Karpas-422 (cell line): ENCODE measurements around the gene CHMP4B. TPM values are rescaled to one million over a fixed set of nuclear protein-coding genes. Genes with fewer than 3 reads are reported as not detected.

ENCODE experiments used
- DNase-seq: peaks from one replicate; pipeline ENCODE4 v3.0.0-alpha.2; 2015
- H2AFZ ChIP-seq: fragments of 200-600 bp; sonication (generic); 2 replicates; pipeline ENCODE4 v1.6.1; 2014; ENCODE audit warnings: antibody characterized with exemption, low read length, mixed read lengths
- H3K27ac ChIP-seq: fragments of 200-600 bp; sonication (generic); 2 replicates; pipeline ENCODE4 v1.5.1; 2014; ENCODE audit warnings: mild to moderate bottlenecking, low read length, moderate library complexity
- H3K27me3 ChIP-seq: fragments of 200-600 bp; sonication (generic); 2 replicates; pipeline ENCODE4 v1.6.1; 2014; ENCODE audit warnings: low read length, mixed read lengths
- H3K36me3 ChIP-seq: fragments of 200-600 bp; sonication (generic); 2 replicates; pipeline ENCODE4 v1.6.1; 2014; ENCODE audit warnings: low read length, mixed read lengths; ENCODE audit not compliant: insufficient read depth
- H3K4me1 ChIP-seq: fragments of 200-600 bp; sonication (generic); 2 replicates; pipeline ENCODE4 v1.6.1; 2014; ENCODE audit warnings: mild to moderate bottlenecking, low read length, mixed read lengths
- H3K4me2 ChIP-seq: fragments of 200-600 bp; sonication (generic); 2 replicates; pipeline ENCODE4 v1.6.1; 2014; ENCODE audit warnings: low read length, low read depth, mild to moderate bottlenecking; ENCODE audit not compliant: poor library complexity, severe bottlenecking
- H3K4me3 ChIP-seq: fragments of 200-600 bp; sonication (generic); 2 replicates; pipeline ENCODE4 v1.5.1; 2014; ENCODE audit warnings: mild to moderate bottlenecking, antibody characterized with exemption, low read length, mixed read lengths
- H3K79me2 ChIP-seq: fragments of 200-600 bp; sonication (generic); 2 replicates; pipeline ENCODE4 v1.6.1; 2014; ENCODE audit warnings: mild to moderate bottlenecking, low read length, mixed read lengths
- H3K9ac ChIP-seq: fragments of 200-600 bp; sonication (generic); 2 replicates; pipeline ENCODE4 v1.6.0; 2014; ENCODE audit warnings: low read length
- H3K9me2 ChIP-seq: fragments of 200-600 bp; sonication (generic), shearing (Covaris generic); replicated peaks from 2 replicates; pipeline ENCODE4 v1.6.0; 2014; ENCODE audit warnings: mild to moderate bottlenecking, low read length, moderate library complexity; ENCODE audit not compliant: insufficient read depth
- H3K9me3 ChIP-seq: fragments of 300-700, 200-600 bp; sonication (generic); 2 replicates; pipeline ENCODE4 v1.6.1; 2014; ENCODE audit warnings: low read length, mixed read lengths
- H4K20me1 ChIP-seq: fragments of 200-600 bp; sonication (generic); 2 replicates; pipeline ENCODE4 v1.6.1; 2014; ENCODE audit warnings: mild to moderate bottlenecking, antibody characterized with exemption, low read length, low read depth; ENCODE audit not compliant: insufficient read depth
- total RNA-seq: library from RNA; depleted of rRNA; stranded (reverse); fragments of >200 nt; shearing (Covaris generic); gene quantifications from 2 replicates; pipeline ENCODE4 v1.2.3, GENCODE V29; 2014; ENCODE audit warnings: low replicate concordance; rRNA removed

CHMP4B gene, protein sequence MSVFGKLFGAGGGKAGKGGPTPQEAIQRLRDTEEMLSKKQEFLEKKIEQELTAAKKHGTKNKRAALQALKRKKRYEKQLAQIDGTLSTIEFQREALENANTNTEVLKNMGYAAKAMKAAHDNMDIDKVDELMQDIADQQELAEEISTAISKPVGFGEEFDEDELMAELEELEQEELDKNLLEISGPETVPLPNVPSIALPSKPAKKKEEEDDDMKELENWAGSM
- total RNA-seq: 33.8 and 45.5 TPM in 2 replicates

DNA sequence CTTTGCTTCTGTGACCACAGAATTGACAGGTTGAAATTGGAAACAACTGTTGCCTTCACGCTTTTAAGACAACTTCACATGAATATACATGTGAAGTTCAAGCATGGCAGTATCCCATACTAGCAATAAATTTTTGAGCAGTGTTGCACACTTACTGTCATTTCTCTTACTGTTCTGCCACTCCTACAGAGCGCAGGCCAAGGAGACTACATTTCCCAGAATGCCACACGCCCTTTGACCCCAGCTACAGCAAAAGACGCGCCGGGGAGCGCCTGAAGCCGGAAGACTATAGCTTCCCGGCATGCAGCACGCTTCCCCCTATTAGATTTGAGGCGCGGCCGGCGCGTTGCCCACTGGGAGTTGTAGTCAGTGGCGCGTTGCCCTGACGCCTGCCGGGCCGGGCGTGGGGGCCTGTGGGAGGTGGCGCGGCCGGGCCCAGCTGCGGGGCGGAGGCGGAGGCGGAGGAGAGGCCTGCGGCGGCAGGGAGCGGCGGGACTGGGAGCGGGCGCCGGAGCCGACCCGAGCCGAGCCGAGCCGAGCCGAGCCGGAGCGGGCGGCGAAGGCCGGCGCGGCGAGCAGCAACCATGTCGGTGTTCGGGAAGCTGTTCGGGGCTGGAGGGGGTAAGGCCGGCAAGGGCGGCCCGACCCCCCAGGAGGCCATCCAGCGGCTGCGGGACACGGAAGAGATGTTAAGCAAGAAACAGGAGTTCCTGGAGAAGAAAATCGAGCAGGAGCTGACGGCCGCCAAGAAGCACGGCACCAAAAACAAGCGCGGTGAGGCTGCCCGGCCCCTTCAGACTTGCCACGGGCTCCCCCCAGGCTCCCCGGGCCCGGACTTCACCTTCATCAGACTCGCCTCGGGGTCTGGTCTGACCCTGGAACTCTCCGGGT is at the start of gene CHMP4B:
Gene CHMP4B (plus strand): TSS at position 464 of the 891 bp plus-strand sequence. CDS start 121 bp downstream, at position 585.
- Histone ChIP-seq H3K27me3 (no peaks in the 10 kb centered on the region), H3K9me2 (no peaks in the 10 kb centered on the region), H3K36me3 (no peaks in the 10 kb centered on the region; the same call in 1 of the 2 replicates), H3K9me3 (no peaks in the 10 kb centered on the region), H4K20me1 (peaks cover 15% of the 10 kb centered on the region; the same call in 1 of the 2 replicates), H3K27ac (peak within 1 kb of the TSS; percentile 76), H3K4me1 (peaks cover 30% of the 10 kb centered on the region), H3K4me3 (peak within 1 kb of the TSS; percentile 79), H3K4me2 (peak within 1 kb of the TSS; percentile 76), H3K9ac (peak within 1 kb of the TSS; percentile 84), H2AFZ (peak within 1 kb of the TSS; percentile 76), H3K79me2 (peaks cover 49% of the 10 kb centered on the region)
- DNase-seq: peak; percentile 99

DNA sequence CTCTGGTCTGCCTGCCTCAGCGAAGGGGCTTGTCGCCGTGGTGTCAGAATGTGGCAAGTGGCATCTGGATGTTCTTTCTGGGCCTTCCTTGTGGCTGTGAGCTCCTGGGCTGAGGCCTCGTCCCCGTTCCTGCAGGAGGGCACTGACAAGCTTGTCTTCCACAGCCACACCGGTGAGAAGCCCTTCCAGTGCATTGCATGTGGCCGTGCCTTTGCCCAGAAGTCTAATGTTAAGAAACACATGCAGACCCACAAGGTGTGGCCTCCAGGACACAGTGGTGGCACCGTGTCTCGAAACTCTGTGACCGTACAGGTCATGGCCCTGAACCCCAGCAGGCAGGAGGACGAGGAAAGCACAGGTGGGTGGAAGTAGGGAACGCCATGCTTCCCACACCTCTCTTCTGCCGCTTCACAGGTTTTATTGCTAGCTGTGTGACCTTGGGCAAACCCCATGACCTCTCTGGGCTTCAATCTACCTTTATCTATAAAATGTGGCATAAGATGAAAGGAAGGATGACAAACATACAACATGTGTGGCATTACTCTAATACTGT is 49.4 kb upstream of the CHMP4B start:
- H3K27me3 ChIP-seq: no peaks in the 10 kb centered on the region
- H3K27ac ChIP-seq: no peak overlapping the region
- H3K9me3 ChIP-seq: no peaks in the 10 kb centered on the region; the same call in 1 of the 2 replicates
- no peak overlapping the region for H3K4me3 ChIP-seq
- H3K9ac ChIP-seq: no peak overlapping the region
- no peaks in the 10 kb centered on the region for H3K4me1 ChIP-seq
- peaks cover 8% of the 10 kb centered on the region; the same call in 1 of the 2 replicates for H3K36me3 ChIP-seq
- no peaks in the 10 kb centered on the region for H3K79me2 ChIP-seq
- no peak for DNase-seq
- no peak overlapping the region for H2AFZ ChIP-seq
- H3K4me2 ChIP-seq: no peak overlapping the region
- H3K9me2 ChIP-seq: no peaks in the 10 kb centered on the region
- H4K20me1 ChIP-seq: no peaks in the 10 kb centered on the region

DNA sequence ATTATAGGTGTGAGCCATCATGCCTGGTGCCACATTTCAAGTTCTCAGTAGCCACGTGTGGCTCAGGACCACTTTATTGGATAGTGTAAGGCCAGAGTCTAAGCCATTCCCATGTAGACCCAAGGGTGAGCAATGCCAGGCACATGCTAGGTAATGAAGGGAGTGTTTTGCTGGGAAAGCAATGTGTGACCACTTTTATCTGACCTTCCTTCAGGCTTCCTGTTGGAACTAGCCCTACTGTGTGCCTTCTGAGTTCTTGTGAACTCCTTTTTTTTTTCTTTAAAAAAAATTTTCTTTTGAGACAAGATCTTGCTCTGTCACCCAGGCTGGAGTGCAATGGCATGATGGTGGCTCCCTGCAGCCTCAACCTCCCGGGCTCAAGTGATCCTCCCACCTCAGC is 46.0 kb upstream of the CHMP4B start:
- H3K9me2 ChIP-seq: no peaks in the 10 kb centered on the region
- no peaks in the 10 kb centered on the region for H3K27me3 ChIP-seq
- no peak overlapping the region for H3K27ac ChIP-seq
- H3K79me2 ChIP-seq: no peaks in the 10 kb centered on the region
- H2AFZ ChIP-seq: no peak overlapping the region
- no peaks in the 10 kb centered on the region for H3K9me3 ChIP-seq
- no peak for DNase-seq
- no peaks in the 10 kb centered on the region for H3K4me1 ChIP-seq
- no peak overlapping the region for H3K4me2 ChIP-seq
- H3K9ac ChIP-seq: no peak overlapping the region
- H3K36me3 ChIP-seq: no peaks in the 10 kb centered on the region
- H3K4me3 ChIP-seq: no peak overlapping the region
- H4K20me1 ChIP-seq: no peaks in the 10 kb centered on the region

DNA sequence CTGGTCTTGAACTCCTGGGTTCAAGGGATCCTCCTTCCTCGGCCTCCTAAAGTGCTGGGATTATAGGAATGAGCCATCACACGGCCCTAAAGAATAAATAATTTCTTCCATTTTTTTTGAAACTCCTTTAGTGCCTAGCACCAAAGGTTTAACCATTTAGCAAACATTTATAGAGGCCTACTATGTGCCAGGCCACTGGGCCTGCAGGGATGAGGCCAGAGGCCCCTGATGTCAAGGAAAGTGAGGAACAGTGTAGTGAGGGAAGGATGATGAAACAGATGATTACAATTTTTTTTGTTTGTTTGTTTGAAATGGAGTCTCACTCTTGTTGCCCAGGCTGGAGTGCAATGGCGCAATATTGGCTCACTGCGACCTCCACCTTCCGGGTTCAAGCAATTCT is 45.6 kb upstream of the CHMP4B start:
- H3K36me3 ChIP-seq: no peaks in the 10 kb centered on the region
- no peaks in the 10 kb centered on the region for H3K9me2 ChIP-seq
- H3K4me3 ChIP-seq: no peak overlapping the region
- H3K27me3 ChIP-seq: no peaks in the 10 kb centered on the region
- no peaks in the 10 kb centered on the region for H3K4me1 ChIP-seq
- H4K20me1 ChIP-seq: no peaks in the 10 kb centered on the region
- no peak overlapping the region for H3K4me2 ChIP-seq
- H3K9ac ChIP-seq: no peak overlapping the region
- no peaks in the 10 kb centered on the region for H3K79me2 ChIP-seq
- no peaks in the 10 kb centered on the region for H3K9me3 ChIP-seq
- H2AFZ ChIP-seq: no peak overlapping the region
- no peak for DNase-seq
- H3K27ac ChIP-seq: no peak overlapping the region

DNA sequence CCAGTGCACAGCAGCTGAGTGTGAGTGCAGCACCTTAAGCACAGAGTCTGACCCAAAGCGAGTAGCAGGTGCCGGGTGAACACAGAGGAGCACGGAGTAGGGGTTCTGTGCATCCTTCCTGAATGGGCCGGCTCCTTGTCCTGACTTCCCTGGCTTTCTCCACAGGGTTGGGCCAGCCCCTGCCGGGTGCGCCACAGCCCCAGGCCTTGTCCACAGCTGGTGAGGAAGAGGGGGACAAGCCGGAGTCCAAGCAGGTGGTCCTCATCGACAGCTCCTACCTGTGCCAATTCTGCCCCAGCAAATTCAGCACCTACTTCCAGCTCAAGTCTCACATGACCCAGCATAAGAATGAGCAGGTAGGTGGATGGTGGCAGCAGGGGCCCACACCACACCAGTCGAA is 44.5 kb upstream of the CHMP4B start:
- H3K79me2 ChIP-seq: no peaks in the 10 kb centered on the region
- H3K9me3 ChIP-seq: no peaks in the 10 kb centered on the region
- H3K27me3 ChIP-seq: no peaks in the 10 kb centered on the region
- no peak overlapping the region for H3K9ac ChIP-seq
- no peaks in the 10 kb centered on the region for H4K20me1 ChIP-seq
- DNase-seq: no peak
- no peak overlapping the region for H2AFZ ChIP-seq
- no peak overlapping the region for H3K4me3 ChIP-seq
- H3K27ac ChIP-seq: no peak overlapping the region
- H3K9me2 ChIP-seq: no peaks in the 10 kb centered on the region
- H3K4me1 ChIP-seq: no peaks in the 10 kb centered on the region
- no peak overlapping the region for H3K4me2 ChIP-seq
- no peaks in the 10 kb centered on the region for H3K36me3 ChIP-seq

DNA sequence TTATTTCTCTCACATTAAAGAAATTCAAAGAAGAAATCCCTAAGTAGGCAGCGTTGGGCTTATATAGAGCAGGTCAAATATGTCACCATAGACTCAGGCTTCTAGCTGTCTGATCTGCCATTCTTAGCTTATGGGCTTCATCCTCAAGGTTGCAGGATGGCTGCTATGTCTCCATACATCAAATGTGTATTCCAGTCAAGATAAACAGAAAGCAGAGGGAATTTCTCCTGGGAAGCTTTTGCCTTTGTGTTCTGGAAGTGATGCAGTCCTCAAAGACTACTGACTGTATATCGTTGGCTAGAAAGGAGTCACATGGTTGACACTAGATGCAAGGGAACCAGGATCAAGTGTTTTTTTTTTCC is 43.4 kb upstream of the CHMP4B start:
- no peak overlapping the region for H3K4me2 ChIP-seq
- H3K27me3 ChIP-seq: no peaks in the 10 kb centered on the region
- H2AFZ ChIP-seq: no peak overlapping the region
- H3K79me2 ChIP-seq: no peaks in the 10 kb centered on the region
- no peaks in the 10 kb centered on the region for H4K20me1 ChIP-seq
- H3K36me3 ChIP-seq: no peaks in the 10 kb centered on the region
- no peak overlapping the region for H3K27ac ChIP-seq
- no peak for DNase-seq
- no peaks in the 10 kb centered on the region for H3K9me3 ChIP-seq
- no peak overlapping the region for H3K9ac ChIP-seq
- no peaks in the 10 kb centered on the region for H3K9me2 ChIP-seq
- H3K4me3 ChIP-seq: no peak overlapping the region
- no peaks in the 10 kb centered on the region for H3K4me1 ChIP-seq

DNA sequence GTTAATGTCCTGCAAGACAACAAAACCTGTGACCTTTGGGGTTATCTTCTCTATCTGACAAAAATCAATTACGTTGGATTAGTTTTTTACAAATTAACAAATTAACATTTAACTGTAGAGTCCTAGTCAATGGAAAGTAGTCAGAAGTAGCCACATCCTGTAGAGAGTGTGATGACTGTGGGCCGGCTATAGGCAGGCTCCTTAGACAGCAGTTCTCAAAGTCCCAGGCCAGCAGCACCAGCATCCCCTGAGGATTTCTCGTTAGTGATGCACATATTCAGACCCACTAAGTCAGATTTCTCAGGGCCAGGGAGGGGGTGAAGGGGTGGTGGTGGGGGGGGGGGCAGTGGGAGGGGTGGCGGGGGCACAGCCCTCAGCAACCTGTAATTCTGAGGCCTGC is 42.1 kb upstream of the CHMP4B start:
- no peaks in the 10 kb centered on the region for H3K27me3 ChIP-seq
- H3K36me3 ChIP-seq: no peaks in the 10 kb centered on the region
- H2AFZ ChIP-seq: no peak overlapping the region
- H3K9ac ChIP-seq: no peak overlapping the region
- no peak overlapping the region for H3K27ac ChIP-seq
- no peaks in the 10 kb centered on the region for H3K4me1 ChIP-seq
- no peaks in the 10 kb centered on the region for H3K79me2 ChIP-seq
- no peaks in the 10 kb centered on the region for H4K20me1 ChIP-seq
- DNase-seq: no peak
- no peak overlapping the region for H3K4me3 ChIP-seq
- no peaks in the 10 kb centered on the region for H3K9me3 ChIP-seq
- H3K9me2 ChIP-seq: no peaks in the 10 kb centered on the region
- H3K4me2 ChIP-seq: no peak overlapping the region

DNA sequence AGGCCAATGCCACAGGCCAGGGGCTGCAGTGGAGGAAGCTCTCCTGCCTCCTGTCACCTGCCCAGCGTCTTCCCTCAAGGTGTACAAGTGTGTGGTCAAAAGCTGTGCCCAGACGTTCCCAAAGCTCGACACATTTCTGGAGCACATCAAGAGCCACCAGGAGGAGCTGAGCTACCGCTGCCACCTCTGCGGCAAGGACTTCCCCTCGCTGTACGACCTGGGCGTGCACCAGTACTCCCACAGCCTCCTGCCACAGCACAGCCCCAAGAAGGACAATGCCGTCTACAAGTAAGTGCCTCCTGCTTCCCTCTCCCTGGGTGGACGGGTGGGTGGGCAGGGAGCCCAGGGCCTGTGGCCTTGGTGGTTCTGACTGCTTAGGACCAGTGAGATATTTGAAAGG is 41.1 kb upstream of the CHMP4B start:
- Histone ChIP-seq H3K36me3 (no peaks in the 10 kb centered on the region), H3K79me2 (no peaks in the 10 kb centered on the region), H4K20me1 (no peaks in the 10 kb centered on the region), H3K4me2 (no peak overlapping the region), H3K4me1 (no peaks in the 10 kb centered on the region), H3K9ac (no peak overlapping the region), H3K4me3 (no peak overlapping the region), H2AFZ (no peak overlapping the region), H3K27me3 (no peaks in the 10 kb centered on the region), H3K9me3 (no peaks in the 10 kb centered on the region), H3K27ac (no peak overlapping the region), H3K9me2 (no peaks in the 10 kb centered on the region)
- DNase-seq: no peak
